ENCODE measurements around the gene AOX1. TPM values are rescaled to one million over a fixed set of nuclear protein-coding genes. Genes with fewer than 3 reads are reported as not detected.

The AOX1 gene
- polyA plus RNA-seq, 2 of the 4 experiments (the other 2 are of a cell fraction), result 3.6 to 5.4 TPM

DNA sequence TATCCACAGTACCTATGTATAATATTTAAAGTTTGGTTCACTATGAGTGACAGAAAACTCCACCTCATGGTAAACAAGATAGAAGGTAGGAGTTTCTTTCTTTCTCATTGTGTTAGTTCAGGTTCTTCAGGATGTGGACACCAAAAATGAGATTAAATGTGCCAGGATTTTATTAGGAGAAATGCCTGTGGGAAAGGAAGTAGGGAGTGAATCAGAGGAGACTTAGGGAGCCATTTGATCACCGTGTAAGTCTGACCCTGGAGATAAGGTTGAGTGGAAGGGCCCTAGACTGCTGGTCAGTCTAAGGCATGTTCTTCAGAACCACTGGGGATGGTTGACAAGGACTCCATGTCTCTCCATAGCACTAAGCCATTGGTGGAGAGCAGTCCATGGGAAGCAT, 8.1 kb downstream of the AOX1 start (continued):
- TF ChIP-seq ZC3H11A (IDR thresholded peaks at IDR 0.05) (no peak), ZSCAN20 (CRISPR knock-in tag; IDR thresholded peaks at IDR 0.05) (no peak), RFX5 (IDR thresholded peaks at IDR 0.05) (no peak), ZNF302 (CRISPR knock-in tag; IDR thresholded peaks at IDR 0.05) (no peak)

DNA sequence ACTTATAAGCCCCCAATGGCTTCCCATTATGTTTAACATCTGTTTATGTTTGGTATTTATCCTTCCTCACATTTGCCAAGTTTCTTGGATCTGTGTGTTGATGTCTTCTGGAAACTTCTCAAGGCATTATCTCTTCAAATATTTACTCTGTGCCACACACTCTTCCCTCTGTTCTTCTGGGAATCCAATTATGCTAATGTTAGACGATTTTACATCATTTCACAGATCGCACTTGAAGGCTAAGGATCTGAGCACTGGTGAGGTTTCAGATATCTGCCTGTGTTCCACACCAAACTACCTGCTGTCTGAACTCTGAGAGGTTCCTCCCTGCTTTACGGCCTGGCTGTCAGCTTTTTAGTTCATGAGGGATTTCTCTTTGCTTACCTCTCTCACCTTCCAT, 10.1 kb downstream of the AOX1 start:
- H3K9me3 ChIP-seq, result peaks cover 8% of the 10 kb centered on the region; the same call in 2 of the 3 replicates
- FAIRE-seq (no peak), ATAC-seq (no peak), DNase-seq (ENCODE audit: low read depth in 1 of 2, low spot score in 1 of 2) (no peak)
- peaks cover 33% of the 10 kb centered on the region for H3K4me1 ChIP-seq
- H3K27ac ChIP-seq, result no peak overlapping the region
- 51% methylated on average over 3 of the region's 3 CpGs for WGBS (ENCODE audit: missing lambda C conversion rate)
- CTCF ChIA-PET, result no interaction called here
- no peak for TF ChIP-seq RNF2 (IDR thresholded peaks at IDR 0.05; ENCODE audit: borderline replicate concordance, low read depth)
- no peak for TF ChIP-seq EHF (CRISPR knock-in tag; IDR thresholded peaks at IDR 0.05)
- no peak for TF ChIP-seq SREBF2 (IDR thresholded peaks at IDR 0.05)
- TF ChIP-seq BHLHE40 (IDR thresholded peaks at IDR 0.05; ENCODE audit: low read depth, low read length), result no peak
- TF ChIP-seq, protein P1, sequence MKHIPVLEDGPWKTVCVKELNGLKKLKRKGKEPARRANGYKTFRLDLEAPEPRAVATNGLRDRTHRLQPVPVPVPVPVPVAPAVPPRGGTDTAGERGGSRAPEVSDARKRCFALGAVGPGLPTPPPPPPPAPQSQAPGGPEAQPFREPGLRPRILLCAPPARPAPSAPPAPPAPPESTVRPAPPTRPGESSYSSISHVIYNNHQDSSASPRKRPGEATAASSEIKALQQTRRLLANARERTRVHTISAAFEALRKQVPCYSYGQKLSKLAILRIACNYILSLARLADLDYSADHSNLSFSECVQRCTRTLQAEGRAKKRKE (CRISPR knock-in tag; IDR thresholded peaks at IDR 0.05; ENCODE audit: low read depth), result no peak
- no peak for TF ChIP-seq ESRRA (IDR thresholded peaks at IDR 0.05; ENCODE audit: borderline replicate concordance, low read length)
- TF ChIP-seq GATA3 (IDR thresholded peaks at IDR 0.05; ENCODE audit: borderline replicate concordance), result no peak
- no peak for TF ChIP-seq KDM1A (IDR thresholded peaks at IDR 0.05; ENCODE audit: low read depth)
- no peak overlapping the region for H3K4me2 ChIP-seq
- POLR2A ChIA-PET, result no interaction called here
- no peak overlapping the region for H3K4me3 ChIP-seq

DNA sequence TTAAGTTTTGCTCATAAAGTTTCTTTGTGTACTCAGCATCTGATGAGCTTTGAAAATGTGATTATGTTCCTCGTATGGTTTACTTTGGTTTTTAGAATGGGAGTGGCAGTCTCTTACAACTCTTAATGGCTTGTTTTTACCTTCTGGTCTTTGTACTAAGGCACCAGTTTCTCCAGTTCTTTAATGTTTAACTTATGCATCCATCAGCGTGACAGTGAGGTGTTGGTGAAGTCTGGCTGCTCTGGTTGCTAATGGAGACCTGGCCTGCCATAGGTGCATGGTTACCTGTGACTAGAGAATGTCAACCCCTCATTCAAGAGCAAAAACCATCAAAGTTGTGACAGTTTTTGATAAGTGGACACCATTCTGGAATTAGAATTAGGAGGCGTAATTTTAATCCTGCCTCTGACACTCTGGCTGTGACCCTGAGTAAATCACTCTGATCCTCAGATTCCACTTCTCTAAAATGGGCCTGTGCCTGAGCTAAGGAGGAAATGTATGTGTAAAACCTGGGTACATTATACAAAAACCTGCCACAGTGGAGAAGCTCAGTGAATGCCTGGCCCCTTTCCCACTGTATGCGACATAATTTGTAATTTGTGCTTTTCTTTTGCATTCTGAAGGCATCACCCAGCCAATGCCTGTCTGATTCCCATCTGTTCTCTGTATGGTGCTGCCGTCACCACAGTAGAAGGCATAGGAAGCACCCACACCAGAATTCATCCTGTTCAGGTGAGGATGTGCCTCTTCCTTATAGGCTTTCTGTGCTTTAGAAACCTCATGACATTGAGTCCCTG, 11.2 kb downstream of the AOX1 start:
- CTCF ChIA-PET, result no interaction called here
- 57% methylated on average over 5 of the region's 5 CpGs for WGBS (ENCODE audit: missing lambda C conversion rate)
- TF ChIP-seq, protein P2, sequence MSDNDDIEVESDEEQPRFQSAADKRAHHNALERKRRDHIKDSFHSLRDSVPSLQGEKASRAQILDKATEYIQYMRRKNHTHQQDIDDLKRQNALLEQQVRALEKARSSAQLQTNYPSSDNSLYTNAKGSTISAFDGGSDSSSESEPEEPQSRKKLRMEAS (IDR thresholded peaks at IDR 0.05), result no peak
- TF ChIP-seq RARB (CRISPR knock-in tag; IDR thresholded peaks at IDR 0.05) (no peak), CHD2 (IDR thresholded peaks at IDR 0.05; ENCODE audit: low read length, partially characterized antibody) (no peak), FOXS1 (CRISPR knock-in tag; IDR thresholded peaks at IDR 0.05) (no peak), KDM1A (IDR thresholded peaks at IDR 0.05; ENCODE audit: low read depth) (no peak), POLR2A (IDR thresholded peaks at IDR 0.05; ENCODE audit: low read length) (no peak), MAZ (IDR thresholded peaks at IDR 0.05; ENCODE audit: borderline replicate concordance, low read depth, low read length) (no peak), ZNF302 (CRISPR knock-in tag; IDR thresholded peaks at IDR 0.05) (no peak), RNF2 (IDR thresholded peaks at IDR 0.05; ENCODE audit: borderline replicate concordance, low read depth) (no peak), HOXA7 (CRISPR knock-in tag; IDR thresholded peaks at IDR 0.05) (no peak), ZFP36 (IDR thresholded peaks at IDR 0.05; ENCODE audit: borderline replicate concordance, partially characterized antibody) (no peak), BHLHE40 (IDR thresholded peaks at IDR 0.05; ENCODE audit: low read depth, low read length) (no peak), FOSL2 (IDR thresholded peaks at IDR 0.05) (no peak), FOSL2 (CRISPR knock-in tag; IDR thresholded peaks at IDR 0.05) (no peak), FOSB (CRISPR knock-in tag; IDR thresholded peaks at IDR 0.05) (no peak)
- TF ChIP-seq, protein P3, sequence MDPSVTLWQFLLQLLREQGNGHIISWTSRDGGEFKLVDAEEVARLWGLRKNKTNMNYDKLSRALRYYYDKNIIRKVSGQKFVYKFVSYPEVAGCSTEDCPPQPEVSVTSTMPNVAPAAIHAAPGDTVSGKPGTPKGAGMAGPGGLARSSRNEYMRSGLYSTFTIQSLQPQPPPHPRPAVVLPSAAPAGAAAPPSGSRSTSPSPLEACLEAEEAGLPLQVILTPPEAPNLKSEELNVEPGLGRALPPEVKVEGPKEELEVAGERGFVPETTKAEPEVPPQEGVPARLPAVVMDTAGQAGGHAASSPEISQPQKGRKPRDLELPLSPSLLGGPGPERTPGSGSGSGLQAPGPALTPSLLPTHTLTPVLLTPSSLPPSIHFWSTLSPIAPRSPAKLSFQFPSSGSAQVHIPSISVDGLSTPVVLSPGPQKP (IDR thresholded peaks at IDR 0.05; ENCODE audit: low read depth, low read length), result no peak
- TF ChIP-seq, protein P4, sequence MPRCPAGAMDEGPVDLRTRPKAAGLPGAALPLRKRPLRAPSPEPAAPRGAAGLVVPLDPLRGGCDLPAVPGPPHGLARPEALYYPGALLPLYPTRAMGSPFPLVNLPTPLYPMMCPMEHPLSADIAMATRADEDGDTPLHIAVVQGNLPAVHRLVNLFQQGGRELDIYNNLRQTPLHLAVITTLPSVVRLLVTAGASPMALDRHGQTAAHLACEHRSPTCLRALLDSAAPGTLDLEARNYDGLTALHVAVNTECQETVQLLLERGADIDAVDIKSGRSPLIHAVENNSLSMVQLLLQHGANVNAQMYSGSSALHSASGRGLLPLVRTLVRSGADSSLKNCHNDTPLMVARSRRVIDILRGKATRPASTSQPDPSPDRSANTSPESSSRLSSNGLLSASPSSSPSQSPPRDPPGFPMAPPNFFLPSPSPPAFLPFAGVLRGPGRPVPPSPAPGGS (IDR thresholded peaks at IDR 0.05), result no peak
- TF ChIP-seq, protein P5, sequence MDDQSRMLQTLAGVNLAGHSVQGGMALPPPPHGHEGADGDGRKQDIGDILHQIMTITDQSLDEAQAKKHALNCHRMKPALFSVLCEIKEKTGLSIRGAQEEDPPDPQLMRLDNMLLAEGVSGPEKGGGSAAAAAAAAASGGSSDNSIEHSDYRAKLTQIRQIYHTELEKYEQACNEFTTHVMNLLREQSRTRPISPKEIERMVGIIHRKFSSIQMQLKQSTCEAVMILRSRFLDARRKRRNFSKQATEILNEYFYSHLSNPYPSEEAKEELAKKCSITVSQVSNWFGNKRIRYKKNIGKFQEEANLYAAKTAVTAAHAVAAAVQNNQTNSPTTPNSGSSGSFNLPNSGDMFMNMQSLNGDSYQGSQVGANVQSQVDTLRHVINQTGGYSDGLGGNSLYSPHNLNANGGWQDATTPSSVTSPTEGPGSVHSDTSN (IDR thresholded peaks at IDR 0.05), result no peak
- no peak for FAIRE-seq
- 0 out of 3 replicates have a peak overlapping the region, but pooled peaks have one; percentile 10 for H3K4me2 ChIP-seq
- POLR2A ChIA-PET, result no interaction called here
- no peak overlapping the region for H3K4me3 ChIP-seq
- H3K27ac ChIP-seq, result no peak overlapping the region
- DNase-seq (ENCODE audit: low read depth in 1 of 2, low spot score in 1 of 2), result no peak
- peaks cover 34% of the 10 kb centered on the region for H3K4me1 ChIP-seq
- peaks cover 8% of the 10 kb centered on the region; the same call in 2 of the 3 replicates for H3K9me3 ChIP-seq
- ATAC-seq, result no peak
